H9 (cell line): ENCODE measurements around the gene CASD1. TPM values are rescaled to one million over a fixed set of nuclear protein-coding genes. Genes with fewer than 3 reads are reported as not detected.

Source experiments
- DNase-seq: peaks from one replicate; pipeline ENCODE4 v3.0.0-alpha.2; 2017
- H2AFZ ChIP-seq: one replicate; pipeline ENCODE4 v1.6.1; 2013; ENCODE audit warnings: mild to moderate bottlenecking, low read length, control low read depth, moderate library complexity
- H2AK5ac ChIP-seq: 2 replicates; pipeline ENCODE4 v1.6.1; 2013; ENCODE audit warnings: low read length, control low read depth, mixed read lengths; ENCODE audit not compliant: insufficient read length
- H2BK120ac ChIP-seq: one replicate; pipeline ENCODE4 v1.6.1; 2013; ENCODE audit warnings: low read depth, mild to moderate bottlenecking, low read length, control low read depth, inconsistent platforms; ENCODE audit not compliant: poor library complexity, severe bottlenecking
- H2BK12ac ChIP-seq: 2 replicates; pipeline ENCODE4 v1.6.1; 2013; ENCODE audit warnings: low read length, control low read depth, mixed read lengths, low read depth; ENCODE audit not compliant: insufficient read length
- H2BK15ac ChIP-seq: 2 replicates; pipeline ENCODE4 v1.6.1; 2013; ENCODE audit warnings: low read depth, low read length, control low read depth
- H2BK20ac ChIP-seq: one replicate; pipeline ENCODE4 v1.6.1; 2013; ENCODE audit warnings: low read depth, mild to moderate bottlenecking, low read length, control low read depth, inconsistent platforms; ENCODE audit not compliant: poor library complexity, severe bottlenecking
- H2BK5ac ChIP-seq: 2 replicates; pipeline ENCODE4 v1.6.1; 2013; ENCODE audit warnings: low read length, control low read depth, mixed read lengths; ENCODE audit not compliant: insufficient read length
- H3K14ac ChIP-seq: 2 replicates; pipeline ENCODE4 v1.6.1; 2013; ENCODE audit warnings: low read length, control low read depth; ENCODE audit not compliant: insufficient read depth
- H3K18ac ChIP-seq: 2 replicates; pipeline ENCODE4 v1.6.1; 2013; ENCODE audit warnings: low read depth, mild to moderate bottlenecking, mixed read lengths, low read length, control low read depth; ENCODE audit not compliant: insufficient read length
- H3K23ac ChIP-seq: 2 replicates; pipeline ENCODE4 v1.6.1; 2013; ENCODE audit warnings: low read length, control low read depth, mixed read lengths, low read depth; ENCODE audit not compliant: insufficient read length
- H3K23me2 ChIP-seq: 2 replicates; pipeline ENCODE4 v1.6.1; 2013; ENCODE audit warnings: low read depth, mild to moderate bottlenecking, mixed read lengths, low read length, control low read depth; ENCODE audit not compliant: insufficient read length, poor library complexity, severe bottlenecking
- H3K27ac ChIP-seq: 2 replicates; pipeline ENCODE4 v1.5.1; 2013; ENCODE audit warnings: low read length, control low read depth, mixed read lengths, low read depth; ENCODE audit not compliant: insufficient read length
- H3K27me3 ChIP-seq: 2 replicates; pipeline ENCODE4 v1.6.1; 2013; ENCODE audit warnings: low read length, control low read depth, inconsistent platforms; ENCODE audit not compliant: insufficient read depth
- H3K4ac ChIP-seq: 2 replicates; pipeline ENCODE4 v1.6.1; 2013; ENCODE audit warnings: low read depth, mild to moderate bottlenecking, control low read depth, inconsistent platforms, low read length, moderate library complexity
- H3K4me1 ChIP-seq: 2 replicates; pipeline ENCODE4 v1.6.1; 2013; ENCODE audit warnings: low read length, control low read depth, inconsistent platforms; ENCODE audit not compliant: insufficient read depth
- H3K4me2 ChIP-seq: 2 replicates; pipeline ENCODE4 v1.6.1; 2013; ENCODE audit warnings: low read length, control low read depth, mixed read lengths; ENCODE audit not compliant: insufficient read length, insufficient read depth
- H3K56ac ChIP-seq: 2 replicates; pipeline ENCODE4 v1.6.1; 2013; ENCODE audit warnings: low read depth, mild to moderate bottlenecking, mixed read lengths, low read length, control low read depth; ENCODE audit not compliant: insufficient read length
- H3K79me1 ChIP-seq: 2 replicates; pipeline ENCODE4 v1.6.1; 2013; ENCODE audit warnings: low read depth, mild to moderate bottlenecking, moderate library complexity, low read length, control low read depth, inconsistent platforms; ENCODE audit not compliant: insufficient read depth, poor library complexity, severe bottlenecking
- H3K79me2 ChIP-seq: 2 replicates; pipeline ENCODE4 v1.6.1; 2013; ENCODE audit warnings: low read length, control low read depth, inconsistent platforms; ENCODE audit not compliant: insufficient read depth
- H3K9ac ChIP-seq: 2 replicates; pipeline ENCODE4 v1.6.1; 2013; ENCODE audit warnings: low read length, control low read depth, mixed read lengths; ENCODE audit not compliant: insufficient read length; ENCODE audit errors: extremely low read depth
- H3K9me3 ChIP-seq: one replicate; pipeline ENCODE4 v1.6.1; 2013; ENCODE audit warnings: low read depth, low read length, inconsistent platforms; ENCODE audit not compliant: control insufficient read depth
- H3T11ph ChIP-seq: one replicate; pipeline ENCODE4 v1.6.1; 2013; ENCODE audit warnings: mild to moderate bottlenecking, low read length, control low read depth, inconsistent platforms
- H4K20me1 ChIP-seq: one replicate; pipeline ENCODE4 v1.6.1; 2013; ENCODE audit not compliant: control insufficient read depth, insufficient read length, insufficient read depth
- H4K5ac ChIP-seq: 2 replicates; pipeline ENCODE4 v1.6.1; 2013; ENCODE audit warnings: low read depth, mild to moderate bottlenecking, mixed read lengths, low read length, control low read depth; ENCODE audit not compliant: insufficient read length
- H4K8ac ChIP-seq: replicated peaks from 2 replicates; pipeline ENCODE4 v1.6.1; 2013; ENCODE audit warnings: low read length, control low read depth, mixed read lengths, low read depth; ENCODE audit not compliant: insufficient read length
- H4K91ac ChIP-seq: 2 replicates; pipeline ENCODE4 v1.6.1; 2013; ENCODE audit warnings: low read depth, mild to moderate bottlenecking, moderate library complexity, mixed read lengths, low read length, control low read depth; ENCODE audit not compliant: insufficient read length
- H3K27ac Mint-ChIP-seq, 3 experiments: 2 replicates in 2 of 3; 3 replicates in 1 of 3; pipeline ENCODE4 v1.8.0; 2020 to 2021; ENCODE audit warnings: mixed read lengths in 3 of 3, mild to moderate bottlenecking in 1 of 3, moderate library complexity in 1 of 3
- H3K27me3 Mint-ChIP-seq: 2 replicates; pipeline ENCODE4 v1.8.0; 2021; ENCODE audit warnings: low read depth, mild to moderate bottlenecking, moderate library complexity, mixed read lengths
- H3K36me3 Mint-ChIP-seq, 3 experiments: 2 replicates in 2 of 3; 3 replicates in 1 of 3; pipeline ENCODE4 v1.8.0; 2020 to 2021; ENCODE audit warnings: low read depth in 3 of 3, mixed read lengths in 3 of 3; ENCODE audit not compliant: insufficient read depth in 1 of 3
- H3K4me1 Mint-ChIP-seq, 2 experiments: 2 replicates each; pipeline ENCODE4 v1.8.0; 2020; ENCODE audit warnings: mixed read lengths in 2 of 2
- H3K4me3 Mint-ChIP-seq, 2 experiments: 2 replicates in 1 of 2; 3 replicates in 1 of 2; pipeline ENCODE4 v1.8.0; 2020 to 2021; ENCODE audit warnings: mild to moderate bottlenecking in 2 of 2, mixed read lengths in 2 of 2, moderate library complexity in 1 of 2
- H3K9me3 Mint-ChIP-seq, 2 experiments: 2 replicates in 1 of 2; 3 replicates in 1 of 2; pipeline ENCODE4 v1.8.0; 2020; ENCODE audit warnings: mild to moderate bottlenecking in 2 of 2, mixed read lengths in 2 of 2, moderate library complexity in 1 of 2
- CTCF ChIP-seq: fragments of 200-600 bp; sonication (generic); conservative IDR thresholded peaks from 3 replicates; pipeline ENCODE4 v1.8.0; 2021; ENCODE audit warnings: antibody characterized with exemption, mild to moderate bottlenecking
- WGBS: extraction: QIAGEN DNeasy Blood & Tissue Kit; methylation state at CpG from one replicate; pipeline ENCODE4 v1.1.7; 2013; ENCODE audit warnings: missing lambda C conversion rate, low lambda C conversion rate, mixed read lengths; ENCODE audit not compliant: insufficient read length; ENCODE audit errors: extremely low coverage; 5-methylcytosine and 5-hydroxymethylcytosine counted together
- total RNA-seq: library from RNA; stranded (reverse); gene quantifications from 2 replicates; pipeline ENCODE4 v1.2.1, GENCODE V29; 2021

CASD1 gene
- total RNA-seq, 1 experiment from 2014 or later: 21.6 TPM

- H3K79me1 ChIP-seq: no peaks in the 10 kb centered on the region
- H3K9me3 ChIP-seq: no peaks in the 10 kb centered on the region
- H4K5ac ChIP-seq: no peak overlapping the region
- H2BK15ac ChIP-seq: no peak overlapping the region
- no peak overlapping the region for H3K4me2 ChIP-seq
- H3K23me2 ChIP-seq: no peaks in the 10 kb centered on the region
- no peak overlapping the region for H4K8ac ChIP-seq
- H3K9ac ChIP-seq: no peak overlapping the region
- H3T11ph ChIP-seq: no peak overlapping the region
- no peak overlapping the region for H2AK5ac ChIP-seq
- no peak for DNase-seq
- H2BK20ac ChIP-seq: no peak overlapping the region
- no peak overlapping the region for H3K27ac ChIP-seq
- no peak overlapping the region for H3K4me3 Mint-ChIP-seq
- no peak for TF ChIP-seq CTCF
- no peaks in the 10 kb centered on the region for H3K4me1 Mint-ChIP-seq
- H2BK120ac ChIP-seq: no peak overlapping the region
- H4K91ac ChIP-seq: no peak overlapping the region
- no peaks in the 10 kb centered on the region for H3K4me1 ChIP-seq
- H3K27ac Mint-ChIP-seq: no peak overlapping the region
- no peak overlapping the region for H3K14ac ChIP-seq
- H3K36me3 Mint-ChIP-seq: no peaks in the 10 kb centered on the region
- no peaks in the 10 kb centered on the region for H3K79me2 ChIP-seq
- no peak overlapping the region for H2BK5ac ChIP-seq
- no peaks in the 10 kb centered on the region; the same call in 1 of the 2 replicates for H3K27me3 Mint-ChIP-seq
- no peak overlapping the region for H3K23ac ChIP-seq
- no peaks in the 10 kb centered on the region for H4K20me1 ChIP-seq
- no peak overlapping the region for H2BK12ac ChIP-seq
- no peak overlapping the region for H3K56ac ChIP-seq
- peaks cover 0 to 4% of the 10 kb centered on the region in 2 experiments; a peak in 1 of 5 replicates for H3K9me3 Mint-ChIP-seq
- H3K4ac ChIP-seq: no peak overlapping the region
- no peak overlapping the region for H2AFZ ChIP-seq
- WGBS: no CpG with 5 or more reads among the region's 3 CpGs
- no peak overlapping the region for H3K18ac ChIP-seq
- no peaks in the 10 kb centered on the region for H3K27me3 ChIP-seq
Measured at GRCh38 chr7:94491410-94491809, 18.2 kb upstream of the CASD1 start.
